IMR-90 (cell line): ENCODE results near the gene ACYP2. TPM values are rescaled to one million over a fixed set of nuclear protein-coding genes. Genes with fewer than 3 reads are reported as not detected.

Experiments
- CHD1 ChIP-seq: IDR thresholded peaks from 2 replicates; pipeline ENCODE4 v1.6.1; 2012; ENCODE audit warnings: low read depth, low read length, improper control_type of control experiment
- MXI1 ChIP-seq: IDR thresholded peaks from 2 replicates; pipeline ENCODE4 v1.6.1; 2012; ENCODE audit warnings: low read depth, mild to moderate bottlenecking, low read length, moderate library complexity, borderline replicate concordance
- NFE2L2 ChIP-seq: fragments of 150-350 bp; IDR thresholded peaks from 2 replicates; pipeline ENCODE4 v1.6.1; 2016; ENCODE audit warnings: low read depth, mild to moderate bottlenecking, low read length
- polyA plus RNA-seq, 3 experiments: library from polyadenylated mRNA; depleted of rRNA; stranded (reverse); fragments of >200 nt; gene quantifications; 2 replicates each; pipeline ENCODE4 v1.2.3, GENCODE V29; 2012; ENCODE audit warnings: low replicate concordance in 1 of 3
- total RNA-seq: library from RNA; depleted of rRNA; stranded (reverse); fragments of >200 nt; gene quantifications from 2 replicates; pipeline ENCODE4 v1.2.3, GENCODE V29; 2012
- TF ChIP-seq, protein P1 (sequence below): fragments of 150-350 bp; IDR thresholded peaks from 2 replicates; pipeline ENCODE4 v1.6.1; 2016; ENCODE audit warnings: low read depth, mild to moderate bottlenecking, low read length, moderate library complexity, borderline replicate concordance

The ACYP2 gene
- total and polyA plus RNA-seq, 2 of the 4 experiments (the other 2 are of a cell fraction) = 3.9 to 7.4 TPM

DNA sequence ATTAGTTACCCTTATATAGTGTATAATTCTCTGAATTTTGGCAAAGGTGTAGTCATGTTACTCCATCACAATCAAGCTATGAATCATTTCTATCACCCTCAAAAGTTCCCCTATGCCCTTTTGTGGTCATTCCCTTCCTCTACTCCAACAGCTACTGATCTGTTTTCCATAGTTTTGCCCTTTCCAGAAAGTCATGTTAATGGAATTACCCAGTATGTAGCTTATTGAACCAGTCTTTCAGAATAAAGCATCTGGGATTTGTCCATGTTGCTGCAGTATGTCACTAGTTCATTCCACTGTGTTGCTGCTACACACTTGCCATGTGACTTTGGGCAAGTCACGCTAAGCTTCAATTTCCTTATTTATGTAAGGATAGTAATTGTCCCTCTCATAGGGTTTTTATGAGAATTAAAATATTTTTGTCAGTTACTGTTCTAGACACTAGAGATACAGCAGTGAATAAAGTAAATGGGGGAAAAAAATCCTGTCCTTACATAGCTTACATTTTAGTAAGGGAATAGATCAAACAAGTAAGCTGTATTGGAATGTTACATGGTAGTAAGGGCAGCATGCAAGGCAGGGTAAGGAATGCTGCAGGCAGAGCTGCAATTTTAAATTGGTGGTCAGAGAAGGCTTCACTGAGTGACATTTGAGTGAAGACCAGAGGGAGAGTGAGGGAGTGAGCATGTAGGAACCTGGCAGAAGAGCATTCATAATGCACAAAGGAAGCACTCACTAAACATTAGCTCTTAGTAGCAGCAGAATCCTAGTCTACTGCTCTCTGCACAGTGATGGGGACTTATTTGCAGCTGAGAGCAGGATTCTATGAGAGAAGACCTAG, 220.9 kb downstream of the ACYP2 start (continued):
- TF ChIP-seq, protein P1, sequence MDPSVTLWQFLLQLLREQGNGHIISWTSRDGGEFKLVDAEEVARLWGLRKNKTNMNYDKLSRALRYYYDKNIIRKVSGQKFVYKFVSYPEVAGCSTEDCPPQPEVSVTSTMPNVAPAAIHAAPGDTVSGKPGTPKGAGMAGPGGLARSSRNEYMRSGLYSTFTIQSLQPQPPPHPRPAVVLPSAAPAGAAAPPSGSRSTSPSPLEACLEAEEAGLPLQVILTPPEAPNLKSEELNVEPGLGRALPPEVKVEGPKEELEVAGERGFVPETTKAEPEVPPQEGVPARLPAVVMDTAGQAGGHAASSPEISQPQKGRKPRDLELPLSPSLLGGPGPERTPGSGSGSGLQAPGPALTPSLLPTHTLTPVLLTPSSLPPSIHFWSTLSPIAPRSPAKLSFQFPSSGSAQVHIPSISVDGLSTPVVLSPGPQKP = no peak
- TF ChIP-seq NFE2L2 (no peak), MXI1 (peak; percentile 55; the same call in 1 of the 2 replicates), CHD1 (no peak)
